Neuron (in vitro differentiated cells): ENCODE measurements around the gene UQCRH.
A peak's percentile ranks its signal among the peaks of the same experiment; 100 is the strongest.

Experiments
- H2AFZ ChIP-seq: one replicate; pipeline ENCODE4 v1.6.1; 2013; ENCODE audit warnings: low read depth, mild to moderate bottlenecking, inconsistent platforms, low read length, moderate library complexity
- H3K27me3 ChIP-seq: one replicate; pipeline ENCODE4 v1.6.1; 2013; ENCODE audit warnings: low read length; ENCODE audit not compliant: insufficient read depth
- H3K36me3 ChIP-seq: one replicate; pipeline ENCODE4 v1.6.1; 2013; ENCODE audit warnings: low read length; ENCODE audit not compliant: insufficient read depth
- H3K4me1 ChIP-seq: one replicate; pipeline ENCODE4 v1.6.1; 2013; ENCODE audit warnings: low read length; ENCODE audit not compliant: insufficient read depth
- H3K4me3 ChIP-seq: 2 replicates; pipeline ENCODE4 v1.5.1; 2013; ENCODE audit warnings: mild to moderate bottlenecking, low read length, moderate library complexity
- H3K9me3 ChIP-seq: one replicate; pipeline ENCODE4 v1.6.1; 2013; ENCODE audit warnings: low read length

UQCRH gene

GRCh38 chr1:46303038-46303871 is at the start of gene UQCRH, which contains the start of gene LRRC41:
TSS of gene UQCRH (plus strand) at chr1:46303698. CDS start at chr1:46303767, 69 bp downstream.
TSS of gene LRRC41 (minus strand) at chr1:46303616. CDS start at chr1:46303322, 294 bp downstream.
- Histone ChIP-seq H3K9me3 (no peaks in the 10 kb centered on the region), H2AFZ (peak within 1 kb of the TSS; percentile 29), H3K4me3 (peak within 1 kb of the TSS; percentile 90), H3K4me1 (peaks cover 17% of the 10 kb centered on the region), H3K36me3 (peaks cover 12% of the 10 kb centered on the region), H3K27me3 (no peaks in the 10 kb centered on the region)

DNA sequence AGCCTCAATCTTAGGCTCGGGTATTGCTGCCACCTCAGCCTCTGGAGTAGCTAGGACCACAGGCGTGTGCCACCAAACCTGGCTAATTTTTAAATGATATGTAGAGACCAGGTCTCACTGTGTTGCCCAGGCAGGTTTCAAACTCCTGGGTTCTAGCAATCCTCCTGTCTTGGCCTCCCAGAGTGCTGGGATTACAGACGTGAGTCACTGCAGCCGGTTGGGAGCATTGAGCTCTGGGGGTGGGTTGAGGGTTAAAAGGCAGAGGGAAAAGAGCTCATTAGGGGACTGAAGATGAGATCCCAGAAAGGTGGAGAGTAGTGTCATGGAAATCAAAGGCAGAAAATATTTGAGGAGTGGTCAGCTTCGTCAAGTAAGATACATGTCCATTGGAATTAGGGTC is 48.8 kb upstream of the UQCRH start:
- H3K4me1 ChIP-seq, result no peaks in the 10 kb centered on the region
- H3K27me3 ChIP-seq, result no peaks in the 10 kb centered on the region
- H2AFZ ChIP-seq, result no peak overlapping the region
- peaks cover 67% of the 10 kb centered on the region for H3K36me3 ChIP-seq
- no peaks in the 10 kb centered on the region for H3K9me3 ChIP-seq
- H3K4me3 ChIP-seq, result no peak overlapping the region

DNA sequence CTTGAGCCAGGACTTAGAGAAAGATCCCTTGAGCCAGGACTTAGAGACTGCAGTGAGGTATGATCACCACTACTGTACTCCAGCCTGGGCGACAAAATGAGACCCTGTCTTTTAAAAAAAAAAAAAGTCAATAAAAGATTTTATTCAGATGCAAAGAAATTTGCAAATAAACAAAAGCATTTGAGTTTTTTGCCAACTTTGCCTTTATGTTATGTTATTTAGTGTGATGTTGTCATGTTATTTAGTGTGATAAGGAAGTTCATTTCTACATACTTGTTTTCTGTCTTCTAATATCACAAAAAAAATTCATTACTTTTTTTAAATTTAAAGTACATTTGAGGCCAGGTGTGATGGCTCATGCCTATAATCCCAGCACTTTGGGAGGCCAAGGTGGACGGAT is 47.0 kb upstream of the UQCRH start:
- Histone ChIP-seq H2AFZ (no peak overlapping the region), H3K27me3 (no peaks in the 10 kb centered on the region), H3K4me3 (no peak overlapping the region), H3K9me3 (no peaks in the 10 kb centered on the region), H3K36me3 (peaks cover 73% of the 10 kb centered on the region), H3K4me1 (no peaks in the 10 kb centered on the region)

GRCh38 chr1:46262508-46262907 is 41.0 kb upstream of the UQCRH start:
- no peaks in the 10 kb centered on the region for H3K9me3 ChIP-seq
- H3K4me3 ChIP-seq, result no peak overlapping the region
- peaks cover 91% of the 10 kb centered on the region for H3K36me3 ChIP-seq
- no peaks in the 10 kb centered on the region for H3K27me3 ChIP-seq
- no peaks in the 10 kb centered on the region for H3K4me1 ChIP-seq
- no peak overlapping the region for H2AFZ ChIP-seq

DNA sequence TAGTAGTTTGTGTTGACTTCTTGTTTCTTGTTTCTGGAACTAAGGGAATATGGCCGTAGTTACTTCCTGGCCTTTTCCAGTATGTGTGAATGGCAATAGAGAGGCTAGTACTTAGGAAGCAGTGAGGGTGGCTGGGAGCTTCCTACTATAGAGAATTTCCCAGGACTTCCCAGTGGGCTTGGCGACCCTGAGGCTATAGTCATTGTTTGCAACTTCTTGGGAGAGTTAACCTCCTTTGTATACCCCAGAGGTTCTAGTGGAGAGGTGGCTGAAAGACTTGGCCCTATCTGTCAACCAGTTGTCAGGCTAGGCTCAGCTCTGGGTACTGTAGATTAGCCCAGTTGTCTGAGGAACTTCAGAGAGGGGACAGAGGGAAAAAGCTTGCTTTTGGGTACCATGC is 40.4 kb upstream of the UQCRH start:
- Histone ChIP-seq H3K9me3 (no peaks in the 10 kb centered on the region), H3K27me3 (no peaks in the 10 kb centered on the region), H3K4me1 (no peaks in the 10 kb centered on the region), H3K36me3 (peaks cover 93% of the 10 kb centered on the region), H3K4me3 (no peak overlapping the region), H2AFZ (no peak overlapping the region)

DNA sequence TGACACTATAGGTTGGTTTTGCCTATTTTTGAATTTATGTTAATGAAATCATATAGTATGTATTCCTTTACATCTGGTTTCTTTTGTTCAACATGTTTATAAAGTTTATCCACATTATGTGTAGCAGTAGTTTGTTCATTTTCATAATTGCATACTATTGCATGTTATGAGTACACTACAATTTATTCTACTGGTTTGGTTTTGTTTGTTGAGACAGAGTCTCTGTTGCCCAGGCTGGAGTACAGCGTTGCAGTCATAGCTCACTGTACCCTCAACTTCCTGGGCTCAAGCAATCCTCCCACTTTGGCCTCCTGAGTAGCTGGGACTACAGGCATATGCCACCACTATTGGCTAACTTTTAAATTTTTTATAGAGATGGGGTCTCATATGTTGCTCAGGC is 34.9 kb upstream of the UQCRH start:
- Histone ChIP-seq H3K27me3 (no peaks in the 10 kb centered on the region), H3K36me3 (peaks cover 90% of the 10 kb centered on the region), H3K9me3 (no peaks in the 10 kb centered on the region), H3K4me3 (no peak overlapping the region), H2AFZ (no peak overlapping the region), H3K4me1 (no peaks in the 10 kb centered on the region)

GRCh38 chr1:46274225-46275029 is 29.1 kb upstream of the UQCRH start:
- peaks cover 85% of the 10 kb centered on the region for H3K36me3 ChIP-seq
- no peaks in the 10 kb centered on the region for H3K4me1 ChIP-seq
- H2AFZ ChIP-seq, result no peak overlapping the region
- no peak overlapping the region for H3K4me3 ChIP-seq
- H3K27me3 ChIP-seq, result no peaks in the 10 kb centered on the region
- no peaks in the 10 kb centered on the region for H3K9me3 ChIP-seq

- Histone ChIP-seq H3K36me3 (peaks cover 89% of the 10 kb centered on the region), H3K27me3 (no peaks in the 10 kb centered on the region), H3K4me3 (no peak overlapping the region), H2AFZ (no peak overlapping the region), H3K4me1 (no peaks in the 10 kb centered on the region), H3K9me3 (no peaks in the 10 kb centered on the region)
These were observed 28.5 kb upstream of the UQCRH start for GRCh38 chr1:46275030-46275337.

DNA sequence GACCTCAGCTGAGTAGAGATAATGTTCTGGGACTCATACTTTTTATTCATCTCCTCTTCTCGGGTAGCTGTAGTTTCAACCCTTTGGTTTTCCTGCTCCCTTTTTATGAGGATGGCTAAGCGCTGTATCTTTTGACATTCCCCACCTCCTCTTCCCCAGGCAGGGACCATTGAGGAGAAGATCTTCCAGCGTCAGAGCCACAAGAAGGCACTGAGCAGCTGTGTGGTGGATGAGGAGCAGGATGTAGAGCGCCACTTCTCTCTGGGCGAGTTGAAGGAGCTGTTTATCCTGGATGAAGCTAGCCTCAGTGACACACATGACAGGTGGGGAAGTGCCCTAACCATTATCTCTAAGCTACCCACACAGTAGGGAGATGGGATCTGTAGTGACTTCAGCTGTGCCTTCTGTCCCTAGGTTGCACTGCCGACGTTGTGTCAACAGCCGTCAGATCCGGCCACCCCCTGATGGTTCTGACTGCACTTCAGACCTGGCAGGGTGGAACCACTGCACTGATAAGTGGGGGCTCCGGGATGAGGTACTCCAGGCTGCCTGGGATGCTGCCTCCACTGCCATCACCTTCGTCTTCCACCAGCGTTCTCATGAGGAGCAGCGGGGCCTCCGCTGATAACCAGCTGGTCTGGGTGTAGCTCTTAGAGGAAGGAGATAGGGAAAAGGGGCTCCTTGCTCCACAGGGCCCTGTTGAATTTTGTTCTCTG is 25.7 kb upstream of the UQCRH start:
- Histone ChIP-seq H3K4me1 (no peaks in the 10 kb centered on the region), H3K36me3 (peaks cover 89% of the 10 kb centered on the region), H3K9me3 (no peaks in the 10 kb centered on the region), H3K4me3 (no peak overlapping the region), H3K27me3 (no peaks in the 10 kb centered on the region), H2AFZ (no peak overlapping the region)

DNA sequence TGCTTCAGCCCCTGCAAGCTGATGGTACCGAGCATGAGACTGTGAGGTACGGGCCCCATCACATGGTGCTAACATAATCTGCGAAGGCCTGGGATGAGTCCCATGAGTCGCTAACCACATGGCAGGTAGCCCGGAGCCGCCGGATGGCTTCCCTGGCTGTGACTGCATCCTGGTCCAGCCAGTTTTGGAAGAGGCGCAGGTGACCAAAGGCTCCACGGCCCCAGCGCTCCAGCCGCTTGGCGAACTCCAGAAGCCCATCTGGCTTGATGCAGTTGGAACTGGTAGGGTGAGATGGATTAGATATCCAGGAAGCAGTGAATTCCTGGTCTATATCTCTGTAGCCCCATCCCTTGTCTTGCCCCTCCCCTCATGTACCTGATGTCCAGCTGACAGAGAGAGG is 24.7 kb upstream of the UQCRH start:
- Histone ChIP-seq H3K4me3 (no peak overlapping the region), H3K27me3 (no peaks in the 10 kb centered on the region), H3K4me1 (no peaks in the 10 kb centered on the region), H3K9me3 (no peaks in the 10 kb centered on the region), H2AFZ (no peak overlapping the region), H3K36me3 (peaks cover 85% of the 10 kb centered on the region)

- Histone ChIP-seq H3K27me3 (no peaks in the 10 kb centered on the region), H3K4me1 (no peaks in the 10 kb centered on the region), H3K9me3 (no peaks in the 10 kb centered on the region), H2AFZ (no peak overlapping the region), H3K36me3 (peaks cover 84% of the 10 kb centered on the region), H3K4me3 (no peak overlapping the region)
These were observed 23.4 kb upstream of the UQCRH start for GRCh38 chr1:46280092-46280491.

DNA sequence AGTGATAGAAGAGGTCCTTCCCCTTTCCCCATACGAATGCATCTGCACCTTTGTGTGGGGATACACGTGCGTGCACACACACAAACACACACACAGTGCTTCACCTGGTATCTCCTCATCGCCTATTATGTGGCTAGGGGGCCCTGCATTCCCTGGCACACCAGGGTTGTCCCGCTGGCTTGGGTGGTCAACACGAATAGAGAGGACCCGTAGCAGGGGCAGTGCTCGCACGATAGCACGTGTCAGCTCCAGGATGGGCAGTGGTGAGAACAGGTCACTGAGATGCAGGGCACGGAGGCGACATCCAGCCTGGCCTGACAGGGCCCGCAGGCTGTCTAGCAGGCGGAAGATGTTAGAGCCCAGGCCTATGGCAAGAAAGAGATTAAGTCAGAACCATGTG is 22.5 kb upstream of the UQCRH start:
- H3K9me3 ChIP-seq, result no peaks in the 10 kb centered on the region
- H3K4me3 ChIP-seq, result no peak overlapping the region
- H2AFZ ChIP-seq, result no peak overlapping the region
- no peaks in the 10 kb centered on the region for H3K27me3 ChIP-seq
- no peaks in the 10 kb centered on the region for H3K4me1 ChIP-seq
- H3K36me3 ChIP-seq, result peaks cover 86% of the 10 kb centered on the region

- no peaks in the 10 kb centered on the region for H3K27me3 ChIP-seq
- no peak overlapping the region for H2AFZ ChIP-seq
- no peaks in the 10 kb centered on the region for H3K9me3 ChIP-seq
- H3K4me3 ChIP-seq, result no peak overlapping the region
- H3K36me3 ChIP-seq, result peaks cover 72% of the 10 kb centered on the region
- H3K4me1 ChIP-seq, result no peaks in the 10 kb centered on the region
These were observed 19.4 kb upstream of the UQCRH start for GRCh38 chr1:46284058-46284457.
